Gastrocnemius medialis (tissue), 4 donors: Measurements from ENCODE around the gene ZFAND2B. TPM values are rescaled to one million over a fixed set of nuclear protein-coding genes. Genes with fewer than 3 reads are reported as not detected.

ENCODE experiments used
- total RNA-seq, 4 donors: library from RNA; depleted of rRNA; stranded (reverse); fragments of >200 nt; gene quantifications; one replicate each; pipeline versions ENCODE4 v1.1.0 to v1.2.3, GENCODE V29; 2016

Gene ZFAND2B
- total RNA-seq, 4 donors from 2014 or later = 33.2 to 60.8 (median 41.2) TPM

Other genes starting within 250 kb of the ZFAND2B start
- gene CDK5R2, start 247.1 kb upstream of the ZFAND2B start, total RNA-seq = not detected
- not detected for gene FEV, start 221.6 kb upstream of the ZFAND2B start, total RNA-seq
- not detected for gene CRYBA2, start 213.4 kb upstream of the ZFAND2B start, total RNA-seq
- gene CFAP65, start 165.3 kb upstream of the ZFAND2B start, total RNA-seq = under 1 TPM in 1 of 4 donors, not detected in 3; 0.09 TPM
- gene IHH, start 145.9 kb upstream of the ZFAND2B start, total RNA-seq = under 1 TPM in 1 of 4 donors, not detected in 3; 0.27 TPM
- gene NHEJ1, start 46.0 kb upstream of the ZFAND2B start, total RNA-seq = 10 to 100 TPM; 24.5 to 39.0 (median 26.4) TPM
- gene SLC23A3, start 36.8 kb upstream of the ZFAND2B start, total RNA-seq = 1 to 10 TPM in 1 of 4 donors, under 1 TPM in 1, not detected in 2; 0.11 to 1.5 TPM
- gene CNPPD1, start 29.9 kb upstream of the ZFAND2B start, total RNA-seq = 100 to 1,000 TPM in 1 of 4 donors, 10 to 100 TPM in 3; 53.5 to 114 (median 55.9) TPM
- 10 to 100 TPM; 39.8 to 57.2 (median 44.9) TPM for gene RETREG2, start 28.5 kb upstream of the ZFAND2B start, total RNA-seq
- gene ABCB6, start 12.2 kb downstream of the ZFAND2B start, total RNA-seq = 10 to 100 TPM; 15.0 to 45.8 (median 31.8) TPM
- gene ATG9A, start 22.9 kb downstream of the ZFAND2B start, total RNA-seq = 100 to 1,000 TPM; 111 to 208 (median 176) TPM
- gene ANKZF1, start 23.0 kb downstream of the ZFAND2B start, total RNA-seq = 10 to 100 TPM; 13.0 to 23.0 (median 19.1) TPM
- gene GLB1L, start 38.7 kb downstream of the ZFAND2B start, total RNA-seq = 1 to 10 TPM; 1.0 to 3.6 (median 1.3) TPM
- 10 to 100 TPM in 3 of 4 donors, 1 to 10 TPM in 1; 4.4 to 19.3 (median 14.2) TPM for gene STK16, start 38.7 kb downstream of the ZFAND2B start, total RNA-seq
- gene TUBA4B, start 46.5 kb downstream of the ZFAND2B start, total RNA-seq = not detected
- 100 to 1,000 TPM; 351 to 797 (median 386) TPM for gene TUBA4A, start 47.1 kb downstream of the ZFAND2B start, total RNA-seq
- gene DNAJB2, start 72.6 kb downstream of the ZFAND2B start, total RNA-seq = 10 to 100 TPM; 58.6 to 76.5 (median 71.8) TPM
- gene PTPRN, start 102.6 kb downstream of the ZFAND2B start, total RNA-seq = not detected
- not detected for gene RESP18, start 126.0 kb downstream of the ZFAND2B start, total RNA-seq
- 100 to 1,000 TPM in 1 of 4 donors, 10 to 100 TPM in 3; 56.0 to 147 (median 65.3) TPM for gene DNPEP, start 181.1 kb downstream of the ZFAND2B start, total RNA-seq
- over 10,000 TPM; 19,008 to 28,635 (median 23,575) TPM for gene DES, start 211.6 kb downstream of the ZFAND2B start, total RNA-seq
- 100 to 1,000 TPM; 104 to 387 (median 222) TPM for gene SPEG, start 228.1 kb downstream of the ZFAND2B start, total RNA-seq